GF-D8 (cell line): ENCODE measurements around the gene B4GALT2.

Source experiments
- DNase-seq: peaks from one replicate; lab custom pipeline; 2025; lab: John Stamatoyannopoulos, UW

The B4GALT2 gene

GRCh38 chr1:43969746-43970466 lies 9.1 kb upstream of the B4GALT2 start, which contains the start of gene DPH2:
DPH2 (plus strand) TSS chr1:43970010; CDS start chr1:43970176, 166 bp downstream.
- DNase-seq: peak; percentile 87

DNA sequence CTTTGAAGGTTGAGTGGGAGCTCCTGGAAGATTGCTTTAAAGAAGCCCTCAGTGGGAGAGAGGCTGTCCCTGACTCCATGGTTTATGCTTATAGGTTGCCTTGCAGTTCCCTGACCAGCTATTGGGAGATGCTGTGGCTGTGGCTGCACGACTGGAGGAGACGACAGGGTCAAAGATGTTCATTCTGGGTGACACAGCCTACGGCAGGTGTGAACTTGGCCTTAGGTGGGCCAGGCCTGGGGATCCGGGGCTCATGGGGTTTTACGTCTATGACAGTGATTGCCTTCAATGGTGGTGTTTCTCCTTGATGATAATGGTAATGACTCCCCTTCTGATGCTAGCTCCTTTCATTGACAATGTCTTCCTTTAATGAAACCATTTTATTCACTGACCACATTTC lies 8.5 kb upstream of the B4GALT2 start:
- DNase-seq: no peak

DNA sequence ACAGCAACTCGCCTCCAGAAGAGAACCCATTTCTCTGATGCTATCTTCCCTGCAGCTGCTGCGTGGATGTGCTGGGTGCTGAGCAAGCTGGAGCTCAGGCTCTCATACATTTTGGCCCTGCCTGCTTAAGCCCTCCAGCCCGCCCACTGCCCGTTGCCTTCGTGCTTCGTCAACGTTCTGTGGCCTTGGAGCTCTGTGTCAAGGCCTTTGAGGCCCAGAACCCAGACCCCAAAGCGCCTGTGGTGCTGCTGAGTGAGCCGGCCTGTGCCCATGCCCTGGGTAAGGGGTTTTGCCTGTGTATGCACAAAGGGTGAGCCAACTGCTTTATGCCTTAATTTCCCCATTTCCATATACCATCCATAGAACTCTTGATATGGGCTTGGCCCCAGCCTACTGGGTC lies 8.1 kb upstream of the B4GALT2 start:
- DNase-seq: no peak

DNA sequence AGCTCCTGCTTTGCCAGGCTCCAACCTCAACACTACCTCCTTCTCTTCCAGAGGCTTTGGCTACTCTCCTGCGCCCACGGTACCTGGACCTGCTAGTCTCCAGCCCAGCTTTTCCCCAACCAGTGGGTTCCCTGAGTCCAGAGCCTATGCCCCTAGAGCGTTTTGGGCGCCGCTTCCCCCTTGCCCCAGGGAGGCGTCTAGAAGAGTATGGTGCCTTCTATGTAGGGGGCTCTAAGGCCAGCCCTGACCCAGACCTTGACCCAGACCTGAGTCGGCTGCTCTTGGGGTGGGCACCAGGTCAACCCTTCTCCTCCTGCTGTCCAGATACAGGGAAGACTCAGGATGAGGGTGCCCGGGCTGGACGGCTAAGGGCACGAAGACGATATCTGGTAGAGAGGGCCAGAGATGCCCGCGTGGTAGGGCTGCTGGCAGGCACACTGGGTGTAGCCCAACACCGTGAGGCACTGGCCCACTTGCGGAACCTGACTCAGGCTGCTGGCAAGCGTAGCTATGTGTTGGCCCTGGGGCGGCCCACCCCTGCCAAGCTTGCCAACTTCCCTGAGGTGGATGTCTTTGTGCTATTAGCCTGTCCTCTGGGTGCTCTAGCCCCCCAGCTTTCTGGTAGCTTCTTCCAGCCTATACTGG lies 7.6 kb upstream of the B4GALT2 start:
- no peak for DNase-seq

GRCh38 chr1:43973981-43974442 lies 5.0 kb upstream of the B4GALT2 start:
- DNase-seq: no peak

DNA sequence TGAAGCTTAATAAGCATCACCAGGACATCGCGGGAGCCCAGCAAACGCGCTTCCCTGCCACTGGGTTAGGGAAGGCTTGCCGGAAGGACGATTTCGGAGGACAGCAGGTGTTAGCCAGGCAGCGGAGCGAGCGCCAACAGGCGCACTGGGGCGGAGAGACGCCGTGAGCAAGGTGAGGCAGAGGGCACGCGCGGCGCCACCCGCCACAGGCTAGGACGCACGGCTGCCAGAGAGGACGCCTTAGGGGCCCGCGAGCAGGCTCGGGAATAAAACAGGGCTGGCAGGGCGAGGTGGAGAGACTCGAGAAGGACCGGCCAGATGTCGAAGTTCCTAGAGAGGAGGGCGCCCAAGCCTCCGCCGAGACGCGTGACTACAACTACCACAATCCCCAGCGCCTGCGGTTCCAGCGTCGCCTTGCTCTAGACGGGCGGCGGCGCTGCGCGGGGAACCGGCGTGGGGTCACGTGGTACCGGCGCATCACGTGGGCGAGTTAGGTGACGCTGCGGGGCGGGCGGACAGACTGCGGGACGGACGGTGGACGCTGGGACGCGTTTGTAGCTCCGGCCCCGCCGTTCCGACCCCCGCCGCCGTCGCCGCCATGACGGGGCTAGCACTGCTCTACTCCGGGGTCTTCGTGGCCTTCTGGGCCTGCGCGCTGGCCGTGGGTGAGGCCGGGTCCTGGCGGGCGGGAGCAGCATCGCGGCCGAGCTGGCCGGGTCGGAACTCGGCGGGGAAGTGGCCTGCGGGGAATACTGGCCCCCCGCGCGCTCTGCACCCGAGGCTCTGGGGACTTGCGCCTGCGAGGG lies 4.4 kb upstream of the B4GALT2 start, which contains the start of gene ATP6V0B:
ATP6V0B (plus strand) TSS at position 518 of the 806 bp plus-strand sequence; CDS start at position 599, 81 bp downstream.
- DNase-seq: peak; percentile 78

- peak; percentile 34 for DNase-seq
Measured at GRCh38 chr1:43975249-43975961, 3.6 kb upstream of the B4GALT2 start.

DNA sequence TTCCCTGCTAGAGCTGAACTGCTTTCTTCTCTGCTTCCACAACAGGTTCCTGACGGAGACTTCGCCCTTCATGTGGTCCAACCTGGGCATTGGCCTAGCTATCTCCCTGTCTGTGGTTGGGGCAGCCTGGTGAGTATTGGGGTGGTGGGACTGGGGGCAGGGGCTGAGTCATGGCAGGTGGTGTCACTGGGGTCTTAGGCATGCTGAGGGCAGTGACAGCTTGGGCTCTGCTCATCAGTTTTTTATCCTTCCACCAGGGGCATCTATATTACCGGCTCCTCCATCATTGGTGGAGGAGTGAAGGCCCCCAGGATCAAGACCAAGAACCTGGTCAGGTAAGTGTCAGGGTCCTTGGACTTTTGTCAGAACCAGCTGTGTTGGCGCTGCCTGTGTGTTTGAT lies 3.0 kb upstream of the B4GALT2 start:
- no peak for DNase-seq

GRCh38 chr1:43976890-43977289 lies 2.1 kb upstream of the B4GALT2 start:
- DNase-seq: no peak

GRCh38 chr1:43977376-43978263 lies 1.4 kb upstream of the B4GALT2 start:
- DNase-seq: no peak

DNA sequence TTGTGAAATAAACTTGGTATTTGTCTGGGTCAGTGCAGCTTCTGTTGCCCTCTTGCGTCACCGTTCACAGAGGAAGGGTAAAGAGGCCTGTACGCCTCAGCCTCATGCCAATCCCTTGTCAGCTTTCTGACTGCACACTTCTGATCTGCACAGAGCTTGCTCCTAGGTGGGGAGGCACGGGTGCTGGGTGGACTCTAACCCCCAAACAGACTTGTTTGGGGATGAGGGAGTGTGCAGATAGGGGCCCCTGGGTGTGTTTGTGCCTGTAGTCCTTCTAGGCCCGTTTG lies 803 bp upstream of the B4GALT2 start:
- no peak for DNase-seq

GRCh38 chr1:43979261-43979527 lies 184 bp downstream of the B4GALT2 start:
- DNase-seq: no peak

GRCh38 chr1:43979528-43980254 lies 681 bp downstream of the B4GALT2 start:
- DNase-seq: no peak

DNA sequence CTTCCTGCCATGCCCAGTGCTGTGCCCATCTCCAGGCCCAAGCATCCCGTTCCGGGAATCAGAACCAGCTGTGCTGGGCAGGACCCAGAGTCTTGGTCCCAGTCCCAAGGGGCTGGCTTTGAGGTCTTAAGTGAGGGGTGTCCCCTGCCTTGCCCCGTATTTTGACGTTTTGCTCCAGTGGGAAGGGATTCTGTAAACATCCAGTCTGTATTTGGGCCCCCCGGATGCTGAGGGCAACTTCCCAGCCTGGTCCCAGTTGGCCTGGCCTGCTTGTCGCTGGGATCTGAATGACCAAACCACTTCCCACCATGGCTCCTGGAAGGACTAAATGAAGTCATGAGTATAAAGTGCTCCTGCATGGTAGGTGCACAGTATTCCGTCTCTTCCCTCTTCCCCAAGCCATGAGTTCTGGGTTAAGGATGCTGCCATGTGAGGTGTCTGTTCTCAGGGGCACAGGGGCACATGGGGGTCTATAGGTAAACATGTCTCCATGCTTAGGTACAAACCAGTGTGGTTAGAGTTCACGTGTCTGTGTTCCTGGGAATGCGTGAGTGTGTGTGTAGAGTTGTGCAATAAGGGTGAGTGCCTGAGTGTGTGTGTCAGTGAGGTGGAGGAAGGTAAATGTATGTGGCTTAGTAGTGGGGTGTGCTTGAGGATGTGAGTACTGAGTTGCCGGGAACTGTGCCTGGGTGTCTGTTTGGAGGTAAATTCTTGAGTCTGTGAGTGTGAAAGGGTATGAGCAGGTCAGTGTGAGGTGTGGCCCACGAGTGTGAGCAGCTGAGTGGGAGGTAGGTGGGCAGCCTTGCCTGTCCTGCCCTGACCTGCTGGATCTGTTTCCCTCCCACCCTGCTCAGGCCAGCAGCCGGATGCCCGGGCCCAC lies 1.5 kb downstream of the B4GALT2 start:
- DNase-seq: no peak

- no peak for DNase-seq
Measured at GRCh38 chr1:43981135-43981491, 2.1 kb downstream of the B4GALT2 start.

DNA sequence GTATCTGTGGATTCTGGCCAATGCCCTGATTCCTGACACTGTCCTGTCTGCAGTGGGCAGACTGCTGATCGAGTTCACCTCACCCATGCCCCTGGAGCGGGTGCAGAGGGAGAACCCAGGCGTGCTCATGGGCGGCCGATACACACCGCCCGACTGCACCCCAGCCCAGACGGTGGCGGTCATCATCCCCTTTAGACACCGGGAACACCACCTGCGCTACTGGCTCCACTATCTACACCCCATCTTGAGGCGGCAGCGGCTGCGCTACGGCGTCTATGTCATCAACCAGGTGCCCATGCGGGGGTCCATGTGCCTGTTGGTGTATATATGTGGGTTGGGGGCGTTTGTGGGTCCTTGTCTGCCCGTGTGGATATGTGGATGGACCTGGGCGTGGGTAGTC lies 2.6 kb downstream of the B4GALT2 start:
- no peak for DNase-seq

DNA sequence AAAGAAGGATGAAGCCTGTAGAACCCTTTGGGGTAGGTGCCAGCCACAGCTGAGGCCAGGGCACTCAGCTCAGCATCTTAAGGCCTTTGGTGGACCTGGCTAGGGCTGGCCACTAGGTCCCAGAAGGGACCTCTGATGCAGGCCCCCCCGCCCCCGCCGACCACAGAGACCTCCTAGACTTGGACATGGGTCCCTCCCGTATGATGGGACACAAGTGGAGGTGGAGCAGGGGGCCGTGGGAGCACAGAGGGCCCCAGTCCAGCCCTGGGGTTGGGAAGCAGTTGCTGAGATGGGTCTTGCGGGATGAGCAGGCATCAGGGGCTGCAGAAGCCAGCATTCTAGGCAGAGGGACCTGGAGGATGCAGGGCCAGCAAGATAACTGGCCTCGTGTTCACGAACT lies 3.2 kb downstream of the B4GALT2 start:
- no peak for DNase-seq

DNA sequence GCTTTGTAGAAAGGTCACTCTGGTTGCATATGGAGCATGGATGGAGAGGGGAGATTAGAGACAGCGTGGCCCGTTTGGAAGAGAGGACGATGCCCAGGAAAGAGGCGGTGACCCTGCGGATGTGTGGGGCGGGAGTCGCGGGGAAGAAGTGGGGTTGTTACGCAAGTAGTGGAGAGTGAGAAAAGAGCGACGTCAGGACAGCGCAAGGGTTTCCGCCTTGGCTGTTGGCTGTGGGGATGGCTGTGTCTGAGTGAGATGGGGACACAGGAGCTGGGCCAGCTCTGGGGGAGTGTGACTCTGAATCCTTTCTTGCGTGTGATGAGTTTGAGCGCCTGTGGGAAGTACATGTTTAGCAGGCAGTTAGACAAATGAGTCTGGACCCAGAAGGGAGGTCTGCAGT lies 3.8 kb downstream of the B4GALT2 start:
- DNase-seq: no peak

GRCh38 chr1:43983253-43983899 lies 4.4 kb downstream of the B4GALT2 start:
- no peak for DNase-seq
